Right cardiac atrium (tissue), 5 donors: ENCODE data around the gene PAFAH1B2. TPM values are rescaled to one million over a fixed set of nuclear protein-coding genes. Genes with fewer than 3 reads are reported as not detected.

Source experiments
- polyA plus RNA-seq: library from polyadenylated mRNA; stranded (reverse); fragments of 200-250 nt; gene quantifications from one replicate; pipeline ENCODE4 v1.2.3, GENCODE V29; 2013
- total RNA-seq, 4 donors: library from RNA; stranded (reverse); fragmentation: NEBNext Ultra II Directional; extraction: Animal tissue kit (Norgen Biotek cat#: 25700); gene quantifications; one replicate each; pipeline ENCODE4 v1.2.1, GENCODE V29; 2021
- donor health status: healthy with polysubstance abuse.
- donor health status: DM: no; HTN: yes; CAD: no.
- donor health status: DM: no; HTN: no; CAD: no.
- donor health status: DM: no; HTN: yes; CAD: no; lungs with severe emphysema.
- donor health status: DM: yes; HTN: yes; CAD: no.

Gene PAFAH1B2
- total and polyA plus RNA-seq, 5 donors: 20.4 to 68.1 (median 57.1) TPM

Other genes starting within 250 kb of the PAFAH1B2 start
- gene SIK3, start 45.9 kb upstream of the PAFAH1B2 start, total RNA-seq: 10 to 100 TPM; 34.2 to 46.6 (median 36.9) TPM
- gene SIK3, start 45.9 kb upstream of the PAFAH1B2 start, polyA plus RNA-seq: 13.4 TPM
- 10 to 100 TPM; 34.6 to 57.4 (median 40.8) TPM for gene SIDT2, start 34.5 kb downstream of the PAFAH1B2 start, total RNA-seq
- gene SIDT2, start 34.5 kb downstream of the PAFAH1B2 start, polyA plus RNA-seq: 28.6 TPM
- gene TAGLN, start 55.1 kb downstream of the PAFAH1B2 start, total RNA-seq: 1,000 to 10,000 TPM in 1 of 4 donors, 100 to 1,000 TPM in 3; 414 to 1,307 (median 766) TPM
- gene TAGLN, start 55.1 kb downstream of the PAFAH1B2 start, polyA plus RNA-seq: 987 TPM
- gene PCSK7, start 87.8 kb downstream of the PAFAH1B2 start, total RNA-seq: 10 to 100 TPM; 28.2 to 39.2 (median 30.5) TPM
- gene PCSK7, start 87.8 kb downstream of the PAFAH1B2 start, polyA plus RNA-seq: 25.7 TPM
- 10 to 100 TPM; 20.6 to 23.8 (median 22.3) TPM for gene RNF214, start 88.4 kb downstream of the PAFAH1B2 start, total RNA-seq
- gene RNF214, start 88.4 kb downstream of the PAFAH1B2 start, polyA plus RNA-seq: 8.0 TPM
- 10 to 100 TPM in 1 of 4 donors, 1 to 10 TPM in 3; 7.0 to 10.5 (median 8.2) TPM for gene BACE1-AS, start 147.1 kb downstream of the PAFAH1B2 start, total RNA-seq
- 6.6 TPM for gene BACE1-AS, start 147.1 kb downstream of the PAFAH1B2 start, polyA plus RNA-seq
- gene BACE1, start 172.0 kb downstream of the PAFAH1B2 start, total RNA-seq: 10 to 100 TPM; 14.4 to 19.9 (median 17.6) TPM
- gene BACE1, start 172.0 kb downstream of the PAFAH1B2 start, polyA plus RNA-seq: 6.6 TPM
- 10 to 100 TPM in 1 of 4 donors, 1 to 10 TPM in 3; 7.9 to 10.6 (median 9.2) TPM for gene CEP164, start 183.6 kb downstream of the PAFAH1B2 start, total RNA-seq
- gene CEP164, start 183.6 kb downstream of the PAFAH1B2 start, polyA plus RNA-seq: 8.6 TPM